A549 (cell line): ENCODE measurements around the gene STX1B. TPM values are rescaled to one million over a fixed set of nuclear protein-coding genes. Genes with fewer than 3 reads are reported as not detected.
A peak's percentile ranks its signal among the peaks of the same experiment; 100 is the strongest.

Experiments used
- ATAC-seq, 2 experiments: fragments of 200-7000 bp in 1 of 2; fragments of >200 bp in 1 of 2; cut with Nextera tagmentation in 1 of 2; cut with Tn5 transposase in 1 of 2; 3 replicates each; pipeline versions ENCODE4 v1.8.0 to v1.9.1; 2018 to 2020; ENCODE audit warnings: mild to moderate bottlenecking in 1 of 2, moderate library complexity in 1 of 2
- CTCF ChIA-PET: fragments of 300-600 bp; sonication (Branson Sonifier 250); formaldehyde crosslinking; extraction: SDS; loops from one replicate; lab custom pipeline; 2021; ENCODE audit warnings: antibody characterized with exemption, inconsistent platforms; lab: Yijun Ruan, JAX
- POLR2A ChIA-PET: fragments of 350-600 bp; formaldehyde crosslinking; extraction: SDS; loops from one replicate; lab custom pipeline; 2021; ENCODE audit warnings: antibody characterized with exemption, inconsistent platforms; lab: Yijun Ruan, JAX
- DNase-seq, 2 experiments: peaks; one replicate each; pipeline versions ENCODE4 v3.0.0 to v3.0.0-alpha.2; 2011 to 2016; ENCODE audit warnings: low read depth in 1 of 2, low spot score in 1 of 2
- FAIRE-seq: peaks from 2 replicates; lab custom pipeline; 2011; peaks lifted over from hg19 to GRCh38; lab: Jason Lieb, UNC
- H3K27ac ChIP-seq, 2 experiments: fragments of >200 bp; sonication (Bioruptor Twin); formaldehyde crosslinking; 3 replicates each; pipeline ENCODE4 v1.5.1; 2016 to 2017
- H3K4me1 ChIP-seq: fragments of >200 bp; sonication (Bioruptor Twin); formaldehyde crosslinking; 3 replicates; pipeline ENCODE4 v1.6.1; 2016
- H3K4me2 ChIP-seq: fragments of >200 bp; sonication (Bioruptor Twin); formaldehyde crosslinking; 3 replicates; pipeline ENCODE4 v1.6.1; 2016
- H3K4me3 ChIP-seq: fragments of >200 bp; sonication (Bioruptor Twin); formaldehyde crosslinking; 3 replicates; pipeline ENCODE4 v1.5.1; 2016
- H3K9me3 ChIP-seq: fragments of >200 bp; sonication (Bioruptor Twin); formaldehyde crosslinking; 3 replicates; pipeline ENCODE4 v1.6.1; 2016
- BCL3 ChIP-seq: fragments of >200 bp; sonication (Bioruptor Twin); formaldehyde crosslinking; IDR thresholded peaks from 3 replicates; pipeline ENCODE4 v1.6.1; 2016
- CEBPB ChIP-seq, 2 experiments: fragments of >200 bp in 1 of 2; sonication (Bioruptor Twin) in 1 of 2; formaldehyde crosslinking in 1 of 2; IDR thresholded peaks; 2 replicates each; pipeline ENCODE4 v1.6.1; 2012 to 2016
- CHD4 ChIP-seq: fragments of 200-600 bp; sonication (generic); IDR thresholded peaks from 2 replicates; pipeline ENCODE4 v1.6.1; 2016; ENCODE audit warnings: antibody characterized with exemption, mild to moderate bottlenecking, borderline replicate concordance
- E2F6 ChIP-seq: IDR thresholded peaks from 2 replicates; pipeline ENCODE4 v1.6.1; 2012; ENCODE audit warnings: low read depth, borderline replicate concordance
- EHF ChIP-seq: fragments of 250-450 bp; sonication (Bioruptor Pico); IDR thresholded peaks from 2 replicates; pipeline ENCODE4 v1.5.0; 2020; ENCODE audit warnings: mild to moderate bottlenecking
- EHMT2 ChIP-seq: fragments of 200-600 bp; sonication (generic); IDR thresholded peaks from 2 replicates; pipeline ENCODE4 v1.6.1; 2016; ENCODE audit warnings: antibody characterized with exemption, low read depth, mild to moderate bottlenecking, moderate library complexity
- ESRRA ChIP-seq: fragments of 150-350 bp; IDR thresholded peaks from 2 replicates; pipeline ENCODE4 v1.6.1; 2014; ENCODE audit warnings: mild to moderate bottlenecking, low read length, borderline replicate concordance
- FOSL2 ChIP-seq, 2 experiments: fragments of 450-650 bp in 1 of 2; fragments of >200 bp in 1 of 2; sonication (Bioruptor Twin) in 1 of 2; formaldehyde crosslinking; IDR thresholded peaks; 2 replicates each; pipeline versions ENCODE4 v1.5.0 to v1.6.1; 2016 to 2020; ENCODE audit warnings: mild to moderate bottlenecking in 1 of 2, moderate library complexity in 1 of 2
- HDAC2 ChIP-seq: fragments of 200-600 bp; sonication (generic); IDR thresholded peaks from 2 replicates; pipeline ENCODE4 v1.6.1; 2016
- KDM1A ChIP-seq: fragments of 200-600 bp; sonication (generic); IDR thresholded peaks from 2 replicates; pipeline ENCODE4 v1.6.1; 2016; ENCODE audit warnings: low read depth, mild to moderate bottlenecking
- MAX ChIP-seq: IDR thresholded peaks from 2 replicates; pipeline ENCODE4 v1.6.1; 2012
- MYC ChIP-seq: IDR thresholded peaks from 2 replicates; pipeline ENCODE4 v1.6.1; 2012; ENCODE audit warnings: mild to moderate bottlenecking, inconsistent platforms, low read length, improper control_type of control experiment, borderline replicate concordance
- POLR2AphosphoS2 ChIP-seq: conservative IDR thresholded peaks from 2 replicates; pipeline ENCODE4 v1.6.1; 2012; ENCODE audit warnings: low read length, improper control_type of control experiment, inconsistent platforms
- RARB ChIP-seq: fragments of 250-450 bp; sonication (Bioruptor Pico); IDR thresholded peaks from 2 replicates; pipeline ENCODE4 v1.8.0; 2021; ENCODE audit warnings: mild to moderate bottlenecking, moderate library complexity
- RCOR1 ChIP-seq: fragments of 150-350 bp; IDR thresholded peaks from 2 replicates; pipeline ENCODE4 v1.6.1; 2014; ENCODE audit warnings: antibody characterized with exemption, low read length, low read depth
- TP53 ChIP-seq: fragments of 250-450 bp; sonication (Bioruptor Pico); IDR thresholded peaks from 2 replicates; pipeline ENCODE4 v1.5.0; 2021; ENCODE audit warnings: mild to moderate bottlenecking, moderate library complexity
- WGBS: methylation state at CpG from one replicate; pipeline ENCODE4 v1.1.6; 2017; ENCODE audit errors: missing lambda C conversion rate; 5-methylcytosine and 5-hydroxymethylcytosine counted together
- polyA plus RNA-seq, 4 experiments: library from polyadenylated mRNA; depleted of rRNA in 3 of 4; stranded (reverse); fragments of >200 nt; fragmentation: RNase III in 1 of 4; extraction: RNeasy Plus Mini Kit Qiagen cat#74134 plus additional on column Dnase treatment in 1 of 4; gene quantifications; 2 replicates in 3 of 4; 3 replicates in 1 of 4; pipeline ENCODE4 v1.2.3, GENCODE V29; 2011 to 2017
- TF ChIP-seq, protein P1 (sequence below): fragments of >200 bp; sonication (Bioruptor Twin); formaldehyde crosslinking; IDR thresholded peaks from 3 replicates; pipeline ENCODE4 v1.5.1; 2016

STX1B gene
- polyA plus RNA-seq, 2 of the 4 experiments (the other 2 are of a cell fraction) = 2.4 to 2.6 TPM

DNA sequence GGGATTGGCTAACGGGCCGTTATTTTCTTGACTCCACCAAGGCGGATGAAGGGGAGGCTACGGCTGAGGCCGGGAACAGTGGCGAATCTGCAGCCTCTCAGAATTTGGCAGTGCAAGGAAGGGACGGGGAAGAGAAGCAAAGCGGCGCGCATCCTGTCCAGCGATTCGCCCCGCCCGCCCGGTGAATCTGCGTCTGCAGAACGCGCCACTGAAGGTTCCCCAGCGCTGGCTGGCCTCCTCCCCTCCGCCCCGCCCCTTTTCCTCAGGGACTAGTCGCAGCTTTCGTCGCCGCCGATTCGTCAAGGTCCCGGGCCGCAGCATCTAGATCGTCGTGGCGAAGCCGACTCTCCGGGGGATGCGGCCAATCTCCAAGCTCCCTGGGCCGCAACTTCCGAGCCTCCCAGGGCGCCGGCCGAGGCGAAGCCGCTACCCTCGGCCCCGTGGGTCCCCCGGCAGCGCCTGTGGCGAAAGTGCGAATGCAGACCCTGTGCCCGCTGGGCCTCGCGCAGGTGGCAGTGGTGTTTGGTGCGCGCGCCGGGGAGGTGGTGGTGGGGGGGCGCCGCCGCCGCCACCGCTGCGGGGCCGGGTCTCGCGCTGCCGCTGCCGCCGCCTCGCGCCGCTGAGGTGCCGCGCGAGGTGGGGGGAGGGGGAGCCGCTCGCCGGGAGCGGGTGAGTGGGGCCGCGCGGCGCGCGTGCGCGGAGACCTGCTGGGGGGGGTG is 52.8 kb downstream of the STX1B start, which contains the start of gene SETD1A (continued):
- peak; percentile 50; the same call in 1 of the 3 replicates for TF ChIP-seq BCL3
- no peak for TF ChIP-seq RARB (CRISPR knock-in tag)
- TF ChIP-seq E2F6 = peak; percentile 67; the same call in 1 of the 2 replicates

GRCh38 chr16:30956601-30957455 is 53.6 kb downstream of the STX1B start:
- Histone ChIP-seq H3K27ac (peak overlapping the region; percentile 98 to 100), H3K4me2 (peak overlapping the region; percentile 73), H3K9me3 (no peaks in the 10 kb centered on the region), H3K4me1 (peaks cover 22% of the 10 kb centered on the region), H3K4me3 (peak overlapping the region; percentile 77)
- CTCF ChIA-PET = interaction anchor here (0.6 to 8.2 kb wide), 3 partner anchors 15 to 78 kb away, joined by 3 to 78 read pairs (median 3); no protein-coding TSS in a partner anchor
- POLR2A ChIA-PET = interaction anchor here (0.6 to 1.6 kb wide), 6 partner anchors 14 to 486 kb away, joined by 3 to 5 read pairs (median 4); partner anchors contain the start of genes KAT8, ZNF646, ZNF668 and ZNF843
- TF ChIP-seq, protein P1, sequence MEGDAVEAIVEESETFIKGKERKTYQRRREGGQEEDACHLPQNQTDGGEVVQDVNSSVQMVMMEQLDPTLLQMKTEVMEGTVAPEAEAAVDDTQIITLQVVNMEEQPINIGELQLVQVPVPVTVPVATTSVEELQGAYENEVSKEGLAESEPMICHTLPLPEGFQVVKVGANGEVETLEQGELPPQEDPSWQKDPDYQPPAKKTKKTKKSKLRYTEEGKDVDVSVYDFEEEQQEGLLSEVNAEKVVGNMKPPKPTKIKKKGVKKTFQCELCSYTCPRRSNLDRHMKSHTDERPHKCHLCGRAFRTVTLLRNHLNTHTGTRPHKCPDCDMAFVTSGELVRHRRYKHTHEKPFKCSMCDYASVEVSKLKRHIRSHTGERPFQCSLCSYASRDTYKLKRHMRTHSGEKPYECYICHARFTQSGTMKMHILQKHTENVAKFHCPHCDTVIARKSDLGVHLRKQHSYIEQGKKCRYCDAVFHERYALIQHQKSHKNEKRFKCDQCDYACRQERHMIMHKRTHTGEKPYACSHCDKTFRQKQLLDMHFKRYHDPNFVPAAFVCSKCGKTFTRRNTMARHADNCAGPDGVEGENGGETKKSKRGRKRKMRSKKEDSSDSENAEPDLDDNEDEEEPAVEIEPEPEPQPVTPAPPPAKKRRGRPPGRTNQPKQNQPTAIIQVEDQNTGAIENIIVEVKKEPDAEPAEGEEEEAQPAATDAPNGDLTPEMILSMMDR = 0 out of 3 replicates have a peak, but pooled peaks have one; percentile 25
- TF ChIP-seq RCOR1 (peak; percentile 95; the same call in 1 of the 2 replicates), EHMT2 (no peak), EHF (CRISPR knock-in tag) (no peak), CEBPB (IDR thresholded peaks at IDR 0.05) (0 out of 4 replicates have a peak, but pooled peaks of 1 of the 2 experiments have one; percentile 22), ESRRA (peak; percentile 72; the same call in 1 of the 2 replicates), CHD4 (peak; percentile 97), TP53 (peak; percentile 84; the same call in 1 of the 2 replicates), HDAC2 (peak; percentile 95), MAX (peak; percentile 48; the same call in 1 of the 2 replicates), KDM1A (peak; percentile 99), POLR2AphosphoS2 (no peak), MYC (no peak), FOSL2 (IDR thresholded peaks at IDR 0.05) (no peak), FOSL2 (CRISPR knock-in tag; IDR thresholded peaks at IDR 0.05) (peak; percentile 57)
- ATAC-seq (peak; percentile 65 to 80), DNase-seq (peak; percentile 79 to 91), FAIRE-seq (no peak)
- WGBS = 38% methylated on average over 26 of the region's 42 CpGs
